Osteocyte (in vitro differentiated cells): Measurements from ENCODE around the gene NMBR. TPM values are rescaled to one million over a fixed set of nuclear protein-coding genes. Genes with fewer than 3 reads are reported as not detected.
"Not testable (repeated sequence)": the region's sequence is repeated elsewhere in the genome, so short reads cannot be mapped to it uniquely, and the experiment has no call there.

Experiments
- DNase-seq: peaks from one replicate; pipeline ENCODE4 v3.0.0; 2021; ENCODE audit warnings: mixed read lengths; ENCODE audit not compliant: unreplicated experiment; ENCODE audit errors: extremely low spot score
- H3K27ac Mint-ChIP-seq: one replicate; pipeline ENCODE4 v1.8.0; 2021; ENCODE audit warnings: mild to moderate bottlenecking, mixed read lengths; ENCODE audit not compliant: unreplicated experiment
- H3K27me3 Mint-ChIP-seq: one replicate; pipeline ENCODE4 v1.8.0; 2021; ENCODE audit warnings: mixed read lengths; ENCODE audit not compliant: unreplicated experiment
- H3K36me3 Mint-ChIP-seq: one replicate; pipeline ENCODE4 v1.8.0; 2021; ENCODE audit warnings: mixed read lengths; ENCODE audit not compliant: unreplicated experiment
- H3K4me1 Mint-ChIP-seq: one replicate; pipeline ENCODE4 v1.8.0; 2021; ENCODE audit warnings: mixed read lengths; ENCODE audit not compliant: unreplicated experiment
- H3K4me3 Mint-ChIP-seq: one replicate; pipeline ENCODE4 v1.8.0; 2021; ENCODE audit warnings: mild to moderate bottlenecking, moderate library complexity, mixed read lengths; ENCODE audit not compliant: unreplicated experiment
- H3K9me3 Mint-ChIP-seq: one replicate; pipeline ENCODE4 v1.8.0; 2021; ENCODE audit warnings: mixed read lengths; ENCODE audit not compliant: unreplicated experiment
- total RNA-seq: library from RNA; stranded (reverse); gene quantifications from 2 replicates; pipeline ENCODE4 v1.2.1, GENCODE V29; 2021
- TF ChIP-seq, protein P1 (sequence below): fragments of 200-600 bp; sonication (generic); IDR thresholded peaks from 2 replicates; pipeline ENCODE4 v1.5.0; 2021; ENCODE audit warnings: antibody characterized with exemption, mild to moderate bottlenecking, moderate library complexity

NMBR gene
- total RNA-seq, 1 donor from 2014 or later, result not detected

DNA sequence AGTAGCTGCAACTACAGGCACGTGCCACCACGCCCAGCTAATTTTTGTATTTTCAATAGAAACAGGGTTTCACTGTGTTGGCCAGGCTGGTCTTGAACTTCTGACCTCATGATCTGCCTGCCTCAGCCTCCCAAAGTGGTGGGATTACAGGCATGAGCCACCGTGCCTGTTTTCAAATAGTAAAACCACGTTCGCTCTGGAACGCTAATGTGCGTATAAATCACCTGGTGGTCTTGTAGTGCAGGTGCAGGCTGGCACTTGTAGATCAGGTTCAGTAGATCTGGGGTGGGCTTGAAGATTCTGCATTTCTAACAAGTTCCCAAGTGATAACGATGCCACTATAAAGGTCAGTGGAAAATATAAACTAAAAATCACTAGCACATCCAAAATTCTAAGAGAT, 41.4 kb upstream of the NMBR start:
- peaks cover 14% of the 10 kb centered on the region for H3K36me3 Mint-ChIP-seq
- not testable (repeated sequence) for H3K27me3 Mint-ChIP-seq, H3K9me3 Mint-ChIP-seq, DNase-seq, H3K27ac Mint-ChIP-seq, H3K4me3 Mint-ChIP-seq
- H3K4me1 Mint-ChIP-seq, result peaks cover 14% of the 10 kb centered on the region
- TF ChIP-seq, protein P1, sequence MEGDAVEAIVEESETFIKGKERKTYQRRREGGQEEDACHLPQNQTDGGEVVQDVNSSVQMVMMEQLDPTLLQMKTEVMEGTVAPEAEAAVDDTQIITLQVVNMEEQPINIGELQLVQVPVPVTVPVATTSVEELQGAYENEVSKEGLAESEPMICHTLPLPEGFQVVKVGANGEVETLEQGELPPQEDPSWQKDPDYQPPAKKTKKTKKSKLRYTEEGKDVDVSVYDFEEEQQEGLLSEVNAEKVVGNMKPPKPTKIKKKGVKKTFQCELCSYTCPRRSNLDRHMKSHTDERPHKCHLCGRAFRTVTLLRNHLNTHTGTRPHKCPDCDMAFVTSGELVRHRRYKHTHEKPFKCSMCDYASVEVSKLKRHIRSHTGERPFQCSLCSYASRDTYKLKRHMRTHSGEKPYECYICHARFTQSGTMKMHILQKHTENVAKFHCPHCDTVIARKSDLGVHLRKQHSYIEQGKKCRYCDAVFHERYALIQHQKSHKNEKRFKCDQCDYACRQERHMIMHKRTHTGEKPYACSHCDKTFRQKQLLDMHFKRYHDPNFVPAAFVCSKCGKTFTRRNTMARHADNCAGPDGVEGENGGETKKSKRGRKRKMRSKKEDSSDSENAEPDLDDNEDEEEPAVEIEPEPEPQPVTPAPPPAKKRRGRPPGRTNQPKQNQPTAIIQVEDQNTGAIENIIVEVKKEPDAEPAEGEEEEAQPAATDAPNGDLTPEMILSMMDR, result peak; percentile 7

DNA sequence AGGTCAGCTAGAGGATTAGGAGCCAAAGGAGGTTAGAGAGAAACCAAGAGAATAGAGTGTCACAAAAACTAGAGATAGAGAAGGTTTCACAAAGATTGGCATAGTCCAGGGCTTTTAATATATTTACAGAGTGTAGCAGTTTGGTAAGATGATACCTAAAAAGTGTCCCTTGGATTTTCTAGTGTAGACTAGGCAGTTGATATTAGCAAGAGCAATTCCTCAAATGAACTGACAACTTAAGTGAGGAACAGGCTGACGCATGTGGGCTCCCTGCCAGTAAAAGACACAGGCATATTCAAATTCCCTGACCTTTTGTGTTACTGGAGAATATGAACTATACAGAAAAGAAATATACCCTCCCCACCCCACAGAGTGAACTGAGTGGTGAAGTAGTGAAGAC, 40.3 kb upstream of the NMBR start:
- H3K27ac Mint-ChIP-seq, result no peak overlapping the region
- H3K4me1 Mint-ChIP-seq, result peaks cover 14% of the 10 kb centered on the region
- no peak for DNase-seq
- no peak overlapping the region for H3K4me3 Mint-ChIP-seq
- H3K27me3 Mint-ChIP-seq, result no peaks in the 10 kb centered on the region
- no peaks in the 10 kb centered on the region for H3K9me3 Mint-ChIP-seq
- TF ChIP-seq, protein P1, result no peak
- H3K36me3 Mint-ChIP-seq, result peaks cover 20% of the 10 kb centered on the region

DNA sequence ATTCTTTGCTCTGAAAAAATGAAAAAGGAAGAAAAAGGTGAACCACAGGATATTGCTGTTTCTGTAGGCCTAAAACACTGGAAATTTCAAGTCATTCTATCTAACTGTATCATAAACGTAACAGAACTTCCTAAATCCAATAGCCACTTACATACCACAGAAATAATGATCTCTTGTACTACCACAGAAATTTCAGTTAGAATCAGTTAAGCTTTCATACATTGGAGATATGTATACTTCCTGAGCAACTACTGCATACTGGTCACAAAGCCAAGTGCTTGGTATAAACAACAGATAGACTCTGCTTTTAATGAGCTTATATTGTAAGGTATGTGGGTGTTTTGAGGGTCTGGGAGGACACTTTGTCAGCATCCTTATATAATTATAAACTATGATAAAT, 38.7 kb upstream of the NMBR start:
- Mint-ChIP-seq H3K36me3 (peaks cover 25% of the 10 kb centered on the region), H3K27ac (no peak overlapping the region), H3K27me3 (no peaks in the 10 kb centered on the region), H3K4me1 (peaks cover 14% of the 10 kb centered on the region), H3K4me3 (no peak overlapping the region), H3K9me3 (no peaks in the 10 kb centered on the region)
- DNase-seq, result no peak
- TF ChIP-seq, protein P1, result no peak

DNA sequence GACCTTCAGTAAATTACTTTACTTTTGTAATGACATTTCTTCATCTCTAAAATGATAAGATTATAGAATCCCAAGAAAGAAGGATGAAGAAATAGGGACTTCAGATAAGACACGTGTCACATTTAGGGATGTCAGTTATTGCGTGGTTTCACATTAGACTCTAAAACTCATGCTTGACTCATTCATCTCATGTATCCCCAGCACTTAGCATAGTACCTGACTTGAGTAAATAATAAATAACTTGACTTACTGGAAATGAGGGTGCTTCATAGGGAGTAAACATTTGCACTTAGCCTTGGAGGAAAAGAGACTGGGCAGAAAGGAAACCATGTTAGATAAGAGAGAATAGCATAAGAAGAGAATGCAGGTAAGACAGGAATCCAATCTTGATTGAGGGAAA, 37.4 kb upstream of the NMBR start:
- H3K4me3 Mint-ChIP-seq, result no peak overlapping the region
- DNase-seq, result no peak

DNA sequence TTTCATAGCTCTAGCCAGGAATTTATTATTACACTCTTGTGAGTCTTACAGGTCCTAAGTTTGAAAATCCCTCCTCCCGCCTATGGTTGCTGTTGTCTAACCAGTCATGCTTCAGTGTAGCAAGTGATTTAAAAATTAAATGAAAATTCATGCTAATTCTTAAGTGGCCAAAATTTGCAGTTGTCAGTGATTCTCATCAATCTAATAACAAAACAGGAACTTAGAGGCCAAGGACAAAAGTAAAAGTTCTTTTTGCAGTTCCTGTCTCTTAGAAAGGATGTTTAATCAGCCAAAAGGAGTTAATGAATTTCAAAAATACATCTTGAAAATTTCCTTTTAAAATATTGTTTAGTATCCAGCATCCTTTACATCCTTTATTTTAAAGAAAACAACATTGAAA, 36.4 kb upstream of the NMBR start:
- DNase-seq, result no peak
- H3K4me1 Mint-ChIP-seq, result peaks cover 6% of the 10 kb centered on the region
- H3K27ac Mint-ChIP-seq, result no peak overlapping the region
- TF ChIP-seq, protein P1, result no peak
- H3K4me3 Mint-ChIP-seq, result no peak overlapping the region
- peaks cover 17% of the 10 kb centered on the region for H3K36me3 Mint-ChIP-seq
- peaks cover under 1% of the 10 kb centered on the region for H3K9me3 Mint-ChIP-seq
- H3K27me3 Mint-ChIP-seq, result no peaks in the 10 kb centered on the region

More for the DNA sequence above, 37.4 kb upstream of the NMBR start:
- Mint-ChIP-seq H3K36me3 (peaks cover 16% of the 10 kb centered on the region), H3K9me3 (no peaks in the 10 kb centered on the region), H3K27ac (no peak overlapping the region), H3K4me1 (peaks cover 12% of the 10 kb centered on the region), H3K27me3 (no peaks in the 10 kb centered on the region)
- TF ChIP-seq, protein P1, result no peak
